HG03039 (cell line): ENCODE data around the gene RHPN2.
A peak's percentile ranks its signal among the peaks of the same experiment; 100 is the strongest.
"Not testable (repeated sequence)": the region's sequence is repeated elsewhere in the genome, so short reads cannot be mapped to it uniquely, and the experiment has no call there.

ENCODE experiments used
- ATAC-seq: cut with Tn5 transposase; IDR thresholded peaks from one replicate; pipeline ENCODE4 v1.9.1; 2021; ENCODE audit warnings: mild to moderate bottlenecking, moderate library complexity; ENCODE audit not compliant: unreplicated experiment

RHPN2 gene

DNA sequence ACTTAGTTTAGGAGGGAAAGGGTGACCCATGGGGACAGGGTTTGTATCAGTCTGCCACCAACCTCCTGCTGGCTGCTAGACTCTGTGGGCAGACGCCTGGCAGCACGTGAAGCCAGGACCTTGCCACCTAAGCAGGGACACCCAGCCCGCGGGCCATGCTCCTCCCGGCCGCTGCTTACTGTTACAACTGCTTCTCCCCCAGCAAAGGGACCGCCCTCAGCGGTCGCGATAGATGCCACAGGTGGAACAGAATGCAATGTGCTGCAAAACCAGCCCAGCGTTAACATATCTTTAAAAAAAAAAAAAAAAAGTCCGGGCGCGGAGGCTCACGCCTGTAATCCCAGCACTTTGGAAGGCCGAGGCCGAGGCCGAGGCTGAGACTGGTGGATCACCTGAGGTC lies 1.9 kb upstream of the RHPN2 start:
- ATAC-seq: no peak

- ATAC-seq: peak; percentile 24
Observed at GRCh38 chr19:33064458-33064791, 263 bp downstream of the RHPN2 start.

GRCh38 chr19:33063753-33064457 lies 783 bp downstream of the RHPN2 start:
- ATAC-seq: peak; percentile 4

DNA sequence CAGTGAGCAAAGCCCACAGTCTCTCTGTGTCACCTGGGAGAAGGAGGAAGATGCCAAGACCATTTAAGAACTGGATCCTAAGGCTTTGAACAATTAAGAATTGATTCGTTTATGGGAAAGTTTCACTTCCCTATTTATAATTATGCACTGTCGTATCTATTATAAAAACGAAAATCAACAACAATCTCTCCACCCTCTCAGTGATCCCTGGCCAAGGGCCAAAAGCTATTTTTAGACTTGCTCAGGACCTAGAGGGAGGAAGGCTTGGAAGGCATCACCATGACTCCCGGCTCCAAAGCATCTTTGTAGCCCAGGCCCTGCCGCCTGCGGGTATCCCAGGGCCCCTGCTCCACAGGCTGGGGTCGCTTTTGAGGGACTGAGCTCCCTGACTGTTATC lies 1.3 kb downstream of the RHPN2 start:
- no peak for ATAC-seq

GRCh38 chr19:33062902-33063301 lies 1.8 kb downstream of the RHPN2 start:
- no peak for ATAC-seq

DNA sequence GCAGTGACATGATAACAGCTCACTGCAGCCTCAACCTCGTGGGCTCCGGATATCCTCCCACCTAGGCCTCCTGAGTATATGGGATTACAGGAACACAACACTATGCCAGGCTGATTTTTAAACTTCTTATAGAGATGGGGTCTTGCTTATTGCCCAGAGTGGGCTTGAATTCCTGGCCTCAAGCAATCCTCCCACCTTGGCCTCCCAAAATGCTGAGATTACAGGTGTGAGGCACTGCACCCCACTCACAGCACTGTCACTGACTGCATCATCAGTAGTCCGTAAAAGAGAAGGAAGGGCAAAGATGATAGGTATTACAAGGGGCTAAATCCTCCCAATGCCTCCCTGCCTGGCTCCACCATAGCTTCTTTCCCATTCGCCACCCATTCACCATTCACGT lies 4.1 kb downstream of the RHPN2 start:
- no peak for ATAC-seq

- no peak for ATAC-seq
Observed at GRCh38 chr19:33055718-33056117, 9.0 kb downstream of the RHPN2 start.

DNA sequence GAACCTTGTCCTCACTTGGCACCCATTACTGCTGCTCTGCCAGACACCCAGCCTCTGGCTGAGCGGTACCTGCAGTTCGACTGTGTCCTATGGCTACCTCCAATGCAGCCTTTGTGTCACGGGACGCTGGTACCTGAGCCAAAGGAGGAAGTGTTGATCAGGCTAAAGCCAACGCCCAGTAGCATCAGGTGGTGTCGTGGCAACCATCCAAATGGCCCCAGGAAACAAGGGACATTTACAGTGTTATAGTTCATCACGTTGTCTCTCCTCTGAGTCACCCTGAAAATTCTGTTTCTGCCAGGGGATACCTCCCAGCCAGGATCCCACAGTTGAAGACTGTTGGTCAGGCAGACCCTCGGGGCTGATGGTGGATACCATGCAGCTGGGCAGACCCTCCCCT lies 10.1 kb downstream of the RHPN2 start:
- ATAC-seq: no peak

DNA sequence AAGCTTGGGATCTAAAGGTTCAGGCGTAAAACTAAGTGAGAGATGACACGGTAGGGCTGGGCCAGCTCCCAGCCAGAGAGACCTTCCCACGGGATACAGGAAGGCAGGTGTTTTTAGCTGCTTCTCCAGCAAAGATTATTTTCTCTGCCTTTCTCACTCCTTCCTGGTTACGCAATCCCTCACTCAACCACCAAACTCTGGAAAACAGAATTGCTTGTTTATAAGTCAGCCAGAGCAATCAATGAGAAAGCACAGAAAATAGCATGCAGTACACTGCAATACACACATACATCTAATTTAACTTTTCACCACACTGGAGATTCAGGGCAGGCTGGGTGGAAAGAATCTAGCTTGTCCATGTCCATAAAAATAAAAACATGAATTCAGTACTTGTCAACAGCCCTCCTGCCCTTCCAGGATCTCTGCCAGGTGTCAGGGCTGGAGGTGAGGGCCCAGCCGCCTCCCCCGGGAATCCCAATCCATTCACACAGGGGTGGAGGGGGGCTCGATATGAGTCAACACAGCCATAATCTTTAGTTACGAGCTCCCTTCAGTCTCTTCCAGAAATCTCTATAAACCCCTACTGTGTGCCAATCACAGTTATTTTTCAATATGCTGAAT lies 12.2 kb downstream of the RHPN2 start:
- no peak for ATAC-seq

- ATAC-seq: no peak
Observed at GRCh38 chr19:33050110-33050509, 14.6 kb downstream of the RHPN2 start.

GRCh38 chr19:33048806-33049676 lies 15.6 kb downstream of the RHPN2 start:
- ATAC-seq: no peak

DNA sequence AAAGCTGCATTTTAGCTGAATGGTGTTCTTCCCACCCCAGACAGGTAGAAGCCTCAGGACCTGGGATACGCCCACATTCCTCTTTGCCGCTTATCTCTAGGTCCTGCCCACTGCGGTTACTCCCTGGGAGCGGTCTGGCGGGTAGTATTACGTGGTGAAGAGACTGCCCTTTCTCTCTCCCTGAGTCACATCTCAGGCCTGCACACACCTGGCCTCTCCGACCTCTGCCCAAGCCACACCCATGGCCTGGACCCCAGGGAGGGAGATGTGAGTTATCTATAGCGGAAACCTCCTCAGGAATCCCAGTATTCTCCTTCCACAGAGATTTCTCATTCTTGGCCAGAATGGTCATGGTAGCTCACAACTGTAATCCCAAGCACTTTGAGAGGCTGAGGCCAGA lies 17.3 kb downstream of the RHPN2 start:
- ATAC-seq: no peak

DNA sequence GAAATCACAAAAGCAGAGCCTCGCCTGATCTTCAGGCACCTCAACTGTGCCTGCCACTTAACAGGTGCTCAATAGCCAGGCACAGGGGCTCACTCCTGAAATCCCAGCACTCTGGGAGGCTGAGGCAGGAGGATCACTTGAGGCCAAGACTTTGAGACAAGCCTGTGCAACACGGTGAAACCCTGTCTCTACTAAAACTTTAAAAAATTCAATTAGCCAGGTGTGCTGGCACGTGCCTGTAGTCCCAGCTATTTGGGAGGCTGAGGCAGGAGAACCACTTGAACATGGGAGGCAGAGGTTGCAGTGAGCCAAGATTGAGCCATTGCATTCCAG lies 22.9 kb downstream of the RHPN2 start:
- ATAC-seq: not testable (repeated sequence)

DNA sequence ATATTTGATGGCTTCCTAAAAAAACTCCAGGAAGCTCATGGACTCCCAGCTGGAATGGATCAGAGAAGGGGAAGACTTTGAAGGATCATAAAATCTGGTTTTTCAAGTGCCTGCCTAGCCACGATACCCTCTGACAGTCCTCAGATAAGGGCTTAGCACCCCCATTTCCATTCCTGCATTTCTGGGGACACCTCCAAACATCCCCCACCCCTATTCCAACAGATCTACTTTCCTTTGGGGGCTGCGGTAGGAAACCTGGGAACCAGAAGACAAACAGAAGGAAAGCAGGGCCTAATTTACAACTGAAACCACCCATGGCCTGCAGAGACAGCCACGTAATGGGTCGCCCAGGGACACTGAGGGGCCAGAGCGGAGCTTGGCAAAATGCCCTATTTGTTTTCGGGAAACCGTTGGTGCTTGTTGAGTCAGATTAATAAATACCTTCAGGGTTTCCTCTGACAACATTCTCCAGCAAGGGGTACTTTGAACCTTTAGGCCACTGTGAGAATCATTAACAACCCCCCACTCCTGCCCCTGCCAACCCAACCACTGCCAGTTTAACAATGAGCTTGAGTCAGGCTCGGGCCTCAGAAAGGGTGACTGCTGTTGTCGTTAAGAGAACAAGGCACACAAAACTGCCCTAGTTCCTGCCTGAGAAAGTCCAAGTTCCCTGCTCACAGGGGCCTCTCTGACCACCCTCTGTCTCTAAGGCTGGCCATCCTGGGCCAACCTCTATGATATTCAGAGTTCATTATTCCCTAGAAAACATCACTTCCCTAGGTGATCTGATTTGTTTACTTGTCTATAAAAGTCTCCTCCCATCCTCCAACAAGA lies 23.5 kb downstream of the RHPN2 start:
- ATAC-seq: no peak

DNA sequence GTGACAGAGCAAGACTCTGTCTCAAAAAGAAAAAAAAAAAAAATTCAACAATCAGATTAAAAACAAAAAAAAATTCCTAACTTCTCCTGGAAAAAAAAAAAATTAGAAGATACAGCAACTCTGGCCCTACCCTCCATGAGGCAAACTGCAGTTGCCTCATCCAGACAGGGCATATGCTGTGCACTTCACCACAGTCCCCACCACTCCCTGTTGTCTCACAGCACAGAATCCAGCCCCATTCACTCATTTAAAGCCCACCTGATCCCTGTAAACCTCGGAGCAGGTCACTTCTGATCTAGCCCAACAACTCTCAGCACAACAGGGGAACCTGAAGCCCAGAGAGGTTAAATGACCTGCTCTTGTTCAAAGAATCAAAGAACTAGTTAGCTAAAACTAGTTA lies 24.9 kb downstream of the RHPN2 start:
- ATAC-seq: no peak

- no peak for ATAC-seq
Observed at GRCh38 chr19:33039108-33039599, 25.5 kb downstream of the RHPN2 start.

- ATAC-seq: not testable (repeated sequence)
Observed at GRCh38 chr19:33037168-33038025, 27.3 kb downstream of the RHPN2 start.

- not testable (repeated sequence) for ATAC-seq
Observed at GRCh38 chr19:33036370-33037167, 28.1 kb downstream of the RHPN2 start.

GRCh38 chr19:33035461-33035860 lies 29.2 kb downstream of the RHPN2 start:
- ATAC-seq: no peak
